Stimulated activated CD4-positive, alpha-beta T cell treated with anti-CD3 and anti-CD28 coated beads, Interleukin-12 subunit alpha, Interleukin-12 subunit beta, amount 100 ng/mL, for 48 hours (primary cell): ENCODE data around the gene TNFAIP8L3.
A peak's percentile ranks its signal among the peaks of the same experiment; 100 is the strongest.
"Not testable (repeated sequence)": the region's sequence is repeated elsewhere in the genome, so short reads cannot be mapped to it uniquely, and the experiment has no call there.

ENCODE experiments used
- DNase-seq, 3 donors: peaks; one replicate each; pipeline ENCODE4 v3.0.0-alpha.2; 2020; ENCODE audit warnings: low read depth in 2 of 3, low spot score in 1 of 3

TNFAIP8L3 gene

GRCh38 chr15:51094606-51095569, at the start of gene TNFAIP8L3:
Gene TNFAIP8L3, minus strand, starts transcription at chr15:51094906. Its CDS starts 311 bp downstream, at chr15:51094595.
- no peak for DNase-seq

- no peak for DNase-seq
These were observed 49.4 kb upstream of the TNFAIP8L3 start for GRCh38 chr15:51144021-51144532.

- DNase-seq: not testable (repeated sequence)
These were observed 45.6 kb upstream of the TNFAIP8L3 start for GRCh38 chr15:51140347-51140746.

GRCh38 chr15:51139091-51139490, 44.4 kb upstream of the TNFAIP8L3 start:
- DNase-seq: no peak

- no peak for DNase-seq
These were observed 43.2 kb upstream of the TNFAIP8L3 start for GRCh38 chr15:51137880-51138430.

- no peak for DNase-seq
These were observed 42.3 kb upstream of the TNFAIP8L3 start for GRCh38 chr15:51137024-51137423.

GRCh38 chr15:51135276-51135675, 40.6 kb upstream of the TNFAIP8L3 start:
- DNase-seq: no peak

- DNase-seq: no peak
These were observed 39.9 kb upstream of the TNFAIP8L3 start for GRCh38 chr15:51134416-51135199.

GRCh38 chr15:51133140-51133765, 38.5 kb upstream of the TNFAIP8L3 start:
- DNase-seq: no peak

- DNase-seq: peak in 1 of 3 donors; percentile 3
These were observed 37.9 kb upstream of the TNFAIP8L3 start for GRCh38 chr15:51132384-51133139.

GRCh38 chr15:51131596-51132290, 37.0 kb upstream of the TNFAIP8L3 start:
- DNase-seq: no peak

GRCh38 chr15:51130344-51130743, 35.6 kb upstream of the TNFAIP8L3 start:
- DNase-seq: no peak

GRCh38 chr15:51129535-51130188, 35.0 kb upstream of the TNFAIP8L3 start:
- DNase-seq: no peak

GRCh38 chr15:51128701-51129100, 34.0 kb upstream of the TNFAIP8L3 start:
- no peak for DNase-seq

GRCh38 chr15:51126842-51127241, 32.1 kb upstream of the TNFAIP8L3 start:
- no peak for DNase-seq

- not testable (repeated sequence) for DNase-seq
These were observed 28.3 kb upstream of the TNFAIP8L3 start for GRCh38 chr15:51123002-51123401.

GRCh38 chr15:51121631-51122225, 27.0 kb upstream of the TNFAIP8L3 start:
- DNase-seq: no peak

GRCh38 chr15:51121118-51121517, 26.4 kb upstream of the TNFAIP8L3 start:
- peak in 1 of 3 donors; percentile 7 for DNase-seq

GRCh38 chr15:51119120-51119519, 24.4 kb upstream of the TNFAIP8L3 start:
- DNase-seq: no peak
